Naive B cell (primary cell): Measurements from ENCODE around the gene ACSBG1. TPM values are rescaled to one million over a fixed set of nuclear protein-coding genes. Genes with fewer than 3 reads are reported as not detected.

Experiments used
- ATAC-seq, 2 donors: fragments of 150-1000 bp; cut with Tn5 transposase; 2 replicates each; pipeline ENCODE4 v1.10.0; 2021; ENCODE audit warnings: low read depth in 2 of 2, mild to moderate bottlenecking in 2 of 2, moderate library complexity in 2 of 2
- DNase-seq: peaks from one replicate; pipeline ENCODE4 v3.0.0; 2022
- H3K27ac Mint-ChIP-seq, 6 donors: one replicate each; pipeline ENCODE4 v1.8.0; 2020 to 2022; ENCODE audit warnings: mild to moderate bottlenecking in 6 of 6, mixed read lengths in 6 of 6, moderate library complexity in 5 of 6, inconsistent platforms in 2 of 6
- H3K27me3 Mint-ChIP-seq, 3 donors: one replicate each; pipeline ENCODE4 v1.8.0; 2021 to 2022; ENCODE audit warnings: mixed read lengths in 3 of 3, mild to moderate bottlenecking in 1 of 3
- H3K36me3 Mint-ChIP-seq, 2 donors: one replicate each; pipeline ENCODE4 v1.8.0; 2020 to 2022; ENCODE audit warnings: mixed read lengths in 2 of 2, inconsistent platforms in 1 of 2, mild to moderate bottlenecking in 1 of 2
- H3K4me1 Mint-ChIP-seq, 3 donors: one replicate each; pipeline ENCODE4 v1.8.0; 2020 to 2022; ENCODE audit warnings: mixed read lengths in 3 of 3, inconsistent platforms in 1 of 3, mild to moderate bottlenecking in 1 of 3, moderate library complexity in 1 of 3
- H3K4me3 Mint-ChIP-seq, 8 donors: one replicate each; pipeline ENCODE4 v1.8.0; 2020 to 2022; ENCODE audit warnings: mild to moderate bottlenecking in 8 of 8, mixed read lengths in 8 of 8, moderate library complexity in 8 of 8, inconsistent platforms in 2 of 8
- H3K9me3 Mint-ChIP-seq, 7 donors: one replicate each; pipeline ENCODE4 v1.8.0; 2020 to 2022; ENCODE audit warnings: mixed read lengths in 7 of 7, mild to moderate bottlenecking in 5 of 7, inconsistent platforms in 2 of 7, moderate library complexity in 1 of 7
- polyA plus RNA-seq, 6 donors: library from polyadenylated mRNA; unstranded; fragments of 300-500 nt; fragmentation: Illumina TruSeq; gene quantifications; one replicate each; pipeline ENCODE4 v1.2.3, GENCODE V29; 2021; ENCODE audit warnings: low read depth in 6 of 6

Gene ACSBG1
- polyA plus RNA-seq, 6 donors from 2014 or later = 0.06 to 0.17 (median 0.15) TPM; not detected in 3

DNA sequence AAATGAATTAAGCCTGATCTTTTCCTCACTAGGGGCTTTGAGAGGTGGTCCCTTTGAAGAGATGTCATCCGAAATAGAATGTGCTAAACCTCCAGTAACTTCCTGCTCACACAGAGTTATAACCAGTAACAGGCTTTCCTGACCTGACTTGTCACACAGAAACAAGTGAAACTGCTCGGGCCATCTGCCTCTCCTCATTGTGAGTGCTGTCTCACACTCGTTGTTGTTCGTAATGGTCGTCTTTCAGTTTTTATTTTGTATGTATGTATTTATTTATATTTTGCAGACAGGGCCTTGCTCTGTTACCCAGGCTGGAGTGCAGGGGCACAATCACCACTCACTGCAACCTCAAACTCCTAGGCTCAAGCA is 24.0 kb downstream of the ACSBG1 start:
- ATAC-seq = no peak
- Mint-ChIP-seq H3K36me3 (no peaks in the 10 kb centered on the region), H3K27me3 (peaks cover 8 to 38% (median 29%) of the 10 kb centered on the region in 3 donors), H3K4me3 (no peak overlapping the region), H3K4me1 (no peaks in the 10 kb centered on the region), H3K27ac (no peak overlapping the region), H3K9me3 (no peaks in the 10 kb centered on the region)
- no peak for DNase-seq

DNA sequence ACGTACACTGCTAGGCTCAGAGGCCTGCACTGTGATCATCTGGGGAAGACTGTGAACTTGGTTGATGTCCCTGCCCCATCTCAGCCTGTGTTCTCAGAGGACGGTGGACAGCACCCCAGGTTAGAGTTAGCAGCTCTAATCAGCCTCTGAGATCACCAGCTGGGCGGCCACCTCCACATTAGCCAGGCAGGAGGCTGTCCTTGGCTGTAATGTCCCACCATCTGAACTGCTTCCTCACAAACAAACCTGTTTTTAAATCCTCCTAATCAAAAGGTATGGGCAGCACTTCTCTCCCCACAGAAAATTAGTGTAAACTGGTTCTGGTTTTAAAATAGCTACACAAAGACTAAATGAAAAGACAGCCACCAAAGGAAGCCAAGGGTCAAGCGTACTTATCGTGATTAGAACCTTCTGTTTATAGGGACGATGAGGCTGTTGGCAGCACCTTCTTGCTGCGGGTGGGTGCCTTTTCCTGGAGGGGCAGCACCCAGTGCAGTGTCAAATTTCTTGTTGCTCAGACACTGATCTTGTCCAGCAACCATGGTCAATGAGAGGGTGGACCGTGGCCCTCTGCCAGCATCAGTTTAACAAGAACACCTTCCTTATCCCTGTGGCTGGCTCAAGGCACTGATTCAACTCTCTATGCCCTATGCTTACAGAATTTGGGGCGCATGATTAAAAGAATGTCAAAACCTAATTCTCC is 24.6 kb downstream of the ACSBG1 start:
- no peaks in the 10 kb centered on the region for H3K36me3 Mint-ChIP-seq
- DNase-seq (no peak), ATAC-seq (no peak)
- no peak overlapping the region for H3K4me3 Mint-ChIP-seq
- no peaks in the 10 kb centered on the region for H3K9me3 Mint-ChIP-seq
- peaks cover 8 to 32% (median 24%) of the 10 kb centered on the region in 3 donors for H3K27me3 Mint-ChIP-seq
- no peaks in the 10 kb centered on the region for H3K4me1 Mint-ChIP-seq
- no peak overlapping the region for H3K27ac Mint-ChIP-seq

DNA sequence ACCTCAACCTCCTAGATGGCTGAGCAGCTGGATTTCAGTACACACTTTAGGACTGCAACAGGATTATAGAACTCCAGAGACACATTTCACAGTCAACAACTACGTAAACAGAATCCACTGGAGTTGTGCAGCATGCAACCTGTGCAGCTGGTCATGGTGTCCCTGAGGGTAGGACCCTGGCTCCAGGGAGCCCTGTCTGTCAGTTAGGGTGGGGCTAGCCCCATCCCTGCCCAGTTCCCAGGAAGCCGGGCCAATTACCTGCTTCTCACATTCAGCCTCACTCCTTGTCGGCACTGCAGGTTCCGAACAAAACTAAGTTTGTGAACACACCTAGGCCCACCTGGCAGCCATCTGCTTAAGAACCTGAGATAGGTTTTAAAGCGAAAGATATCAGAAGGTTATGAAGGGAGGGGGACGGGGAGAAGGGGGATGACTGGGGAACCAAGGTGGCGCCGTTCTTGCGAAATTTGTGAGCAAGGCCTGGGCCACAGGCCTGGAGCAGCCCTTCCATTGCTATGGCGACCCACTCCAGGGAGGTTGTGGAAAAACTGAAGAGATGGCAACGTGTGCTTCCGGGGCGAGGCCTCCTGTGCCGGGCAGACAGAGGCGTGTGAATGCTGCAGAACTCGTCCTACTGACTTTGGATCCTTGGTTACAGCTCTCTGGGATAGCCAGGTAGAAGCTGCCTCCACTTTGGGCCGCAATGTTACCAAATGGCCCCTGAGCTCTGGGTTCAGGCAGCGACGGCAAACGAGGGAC is 25.3 kb downstream of the ACSBG1 start:
- Mint-ChIP-seq H3K4me3 (no peak overlapping the region), H3K36me3 (no peaks in the 10 kb centered on the region), H3K27me3 (peaks cover 8 to 29% (median 22%) of the 10 kb centered on the region in 3 donors), H3K4me1 (no peaks in the 10 kb centered on the region), H3K9me3 (no peaks in the 10 kb centered on the region), H3K27ac (no peak overlapping the region)
- ATAC-seq (no peak), DNase-seq (no peak)

DNA sequence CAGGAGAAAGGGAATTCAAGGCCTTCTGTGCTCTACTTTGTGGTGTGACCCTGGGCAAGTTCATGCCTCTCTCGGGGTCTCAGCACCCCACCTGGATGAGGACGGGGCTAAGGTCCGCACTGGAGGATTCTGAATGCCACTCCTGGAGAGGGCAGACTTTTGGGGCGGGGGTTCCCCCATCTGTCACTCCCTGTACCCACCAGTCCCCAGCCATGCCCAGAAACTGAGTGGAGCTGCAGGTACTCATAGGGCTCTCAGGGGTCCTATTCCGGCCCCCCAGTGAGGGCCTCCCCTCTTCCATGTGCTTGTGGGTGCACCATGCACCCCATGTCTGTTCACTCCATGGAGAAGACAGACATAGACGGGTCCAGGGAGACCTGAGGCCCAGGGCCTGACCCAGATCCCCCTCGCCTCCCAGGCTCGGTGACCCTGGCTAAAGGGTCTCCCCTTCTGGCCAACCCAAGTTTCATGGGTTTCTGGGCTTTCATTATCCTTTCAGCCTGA is 26.0 kb downstream of the ACSBG1 start:
- H3K4me1 Mint-ChIP-seq = no peaks in the 10 kb centered on the region
- ATAC-seq = no peak
- peaks cover 8 to 27% (median 23%) of the 10 kb centered on the region in 3 donors for H3K27me3 Mint-ChIP-seq
- DNase-seq = no peak
- no peaks in the 10 kb centered on the region for H3K9me3 Mint-ChIP-seq
- H3K27ac Mint-ChIP-seq = no peak overlapping the region
- no peaks in the 10 kb centered on the region for H3K36me3 Mint-ChIP-seq
- no peak overlapping the region for H3K4me3 Mint-ChIP-seq

DNA sequence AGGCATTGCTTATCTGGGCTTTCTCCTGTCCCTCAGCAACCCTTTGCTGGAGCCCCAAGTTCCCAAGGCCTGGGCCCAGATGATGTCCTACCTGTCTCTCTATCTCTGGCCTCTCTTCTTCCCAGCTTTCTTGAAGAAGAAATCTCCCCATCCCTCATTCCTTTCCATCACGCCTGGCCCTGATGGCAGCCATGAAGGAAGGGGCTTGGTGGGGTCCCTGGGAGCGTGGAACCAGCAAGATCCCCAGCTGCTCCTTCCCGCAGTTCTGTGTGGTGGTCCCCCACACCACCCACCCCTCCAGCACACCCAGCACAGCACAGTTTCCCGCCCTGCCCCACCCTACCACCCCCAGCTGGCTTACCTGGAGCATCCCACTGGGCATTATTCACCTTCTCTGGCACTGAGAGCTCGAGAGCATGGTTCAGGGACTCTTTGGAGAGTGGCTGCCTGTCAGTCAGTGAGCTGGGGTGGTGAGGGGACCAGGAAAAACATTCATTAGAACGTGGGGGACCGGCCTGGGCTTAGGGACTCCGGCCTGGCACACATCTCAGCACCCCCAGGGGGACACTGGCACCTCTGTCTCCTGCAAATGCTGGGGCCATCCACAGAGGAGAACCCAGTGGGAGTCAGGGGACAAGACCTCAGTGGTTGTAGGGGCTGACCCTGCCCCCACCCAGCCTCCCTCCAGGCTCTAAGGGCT is 26.6 kb downstream of the ACSBG1 start:
- no peaks in the 10 kb centered on the region for H3K4me1 Mint-ChIP-seq
- ATAC-seq (no peak), DNase-seq (no peak)
- no peak overlapping the region for H3K27ac Mint-ChIP-seq
- H3K27me3 Mint-ChIP-seq = peaks cover 5 to 25% (median 21%) of the 10 kb centered on the region in 3 donors
- no peaks in the 10 kb centered on the region for H3K9me3 Mint-ChIP-seq
- H3K4me3 Mint-ChIP-seq = no peak overlapping the region
- no peaks in the 10 kb centered on the region for H3K36me3 Mint-ChIP-seq

DNA sequence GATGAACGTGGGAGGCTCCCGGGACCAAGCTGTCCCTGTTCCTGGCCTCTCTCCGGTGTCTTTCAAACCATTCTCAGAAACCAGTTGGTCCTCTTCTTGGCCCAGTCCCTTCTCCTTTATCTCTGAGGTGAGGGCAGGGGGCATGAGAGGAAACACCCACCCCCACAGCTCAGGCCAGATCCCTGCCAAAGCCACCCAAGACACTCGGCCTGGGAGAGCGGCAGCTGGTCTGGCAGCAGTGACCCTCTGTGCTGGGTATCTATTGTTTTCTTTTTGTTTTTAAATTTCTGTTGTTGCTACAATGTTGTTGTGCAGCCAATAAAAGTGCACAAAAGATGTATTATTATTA is 27.3 kb downstream of the ACSBG1 start:
- no peak for ATAC-seq
- no peaks in the 10 kb centered on the region for H3K9me3 Mint-ChIP-seq
- H3K36me3 Mint-ChIP-seq = no peaks in the 10 kb centered on the region
- peaks cover 5 to 25% (median 14%) of the 10 kb centered on the region in 3 donors for H3K27me3 Mint-ChIP-seq
- H3K4me1 Mint-ChIP-seq = no peaks in the 10 kb centered on the region
- no peak overlapping the region for H3K4me3 Mint-ChIP-seq
- no peak overlapping the region for H3K27ac Mint-ChIP-seq
- no peak for DNase-seq

DNA sequence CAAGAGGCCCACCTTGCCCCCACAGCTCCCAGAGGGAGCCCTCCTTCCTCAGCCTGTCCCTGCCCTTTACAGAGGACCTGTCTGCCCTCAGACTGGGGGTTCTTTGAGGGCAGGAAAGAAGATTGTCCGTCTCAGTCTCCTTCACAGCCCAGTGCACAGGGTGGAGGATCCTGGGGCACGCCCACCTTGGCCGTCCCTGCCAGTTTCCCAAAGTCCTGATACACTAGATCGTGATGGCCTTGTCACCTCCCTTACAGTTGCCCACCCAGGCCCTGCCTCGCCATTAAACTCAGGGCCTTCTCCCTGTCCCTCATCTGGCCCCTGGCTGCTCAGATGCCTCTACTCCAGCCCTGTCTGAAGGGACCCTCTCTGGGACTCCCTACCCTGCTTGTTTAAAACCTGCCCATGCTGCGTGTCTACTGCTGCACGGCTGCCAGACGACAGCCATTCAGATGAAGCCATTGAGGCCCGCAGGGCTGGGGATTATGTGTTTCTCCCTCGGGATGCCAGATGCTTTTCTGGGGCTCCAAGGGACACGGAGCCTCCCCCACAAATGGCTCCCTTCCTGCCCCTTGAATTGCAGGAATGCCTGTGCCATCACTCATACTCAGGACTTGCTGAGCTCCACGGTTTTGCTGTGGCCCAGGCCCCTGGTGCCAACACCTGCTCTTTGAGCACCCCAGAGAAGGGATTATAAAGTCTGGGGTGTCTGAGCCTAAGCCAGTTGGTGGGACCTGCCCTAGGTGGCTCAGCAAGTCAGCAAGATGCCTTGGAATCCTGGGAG is 27.8 kb downstream of the ACSBG1 start:
- no peak overlapping the region for H3K4me3 Mint-ChIP-seq
- peak overlapping the region in 2 of 6 donors; percentile 24 to 44 for H3K27ac Mint-ChIP-seq
- no peak for DNase-seq
- no peak for ATAC-seq
- H3K27me3 Mint-ChIP-seq = peaks cover 5 to 19% (median 8%) of the 10 kb centered on the region in 3 donors
- H3K9me3 Mint-ChIP-seq = no peaks in the 10 kb centered on the region
- H3K4me1 Mint-ChIP-seq = no peaks in the 10 kb centered on the region
- no peaks in the 10 kb centered on the region for H3K36me3 Mint-ChIP-seq

DNA sequence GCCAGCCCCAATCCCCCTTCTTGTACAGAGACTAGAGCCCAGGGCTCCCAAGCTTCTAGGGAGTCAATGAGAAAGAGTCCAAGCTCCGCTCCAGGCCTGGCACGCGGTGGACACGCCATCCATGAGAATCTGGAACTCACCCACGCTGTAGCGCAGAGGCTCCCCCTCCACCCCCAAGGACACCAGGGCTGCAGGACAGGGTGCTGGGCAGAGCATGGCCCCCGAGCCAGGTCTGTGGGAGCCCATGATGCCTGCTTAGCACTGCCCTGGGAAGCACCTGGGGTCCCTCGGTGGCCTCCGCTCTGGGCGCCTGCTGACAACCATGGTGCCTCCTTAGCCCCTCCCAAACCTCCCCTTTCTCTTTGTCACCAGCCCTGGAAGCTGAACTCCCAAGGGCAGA is 28.5 kb downstream of the ACSBG1 start:
- no peak overlapping the region for H3K4me3 Mint-ChIP-seq
- no peak for DNase-seq

DNA sequence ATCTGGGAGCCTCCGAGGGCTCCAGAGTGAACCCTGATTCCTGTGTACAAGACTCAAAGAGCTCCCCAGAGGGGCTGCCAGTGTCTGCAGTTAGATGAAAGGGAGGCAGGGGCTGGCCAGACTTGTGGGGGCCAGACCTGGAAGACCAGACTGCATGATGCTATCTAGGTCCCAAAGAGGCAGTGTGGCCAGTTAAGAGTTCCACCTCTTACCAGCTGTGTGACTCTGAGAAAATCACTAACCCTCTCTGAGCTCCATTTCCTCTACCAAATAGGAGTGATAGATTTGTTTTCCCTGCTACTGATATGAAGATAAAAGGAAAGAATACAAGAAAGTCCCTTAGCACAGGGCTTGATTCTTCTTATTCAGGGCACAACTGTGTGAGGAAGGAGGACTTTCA is 29.0 kb downstream of the ACSBG1 start:
- Mint-ChIP-seq H3K27ac (no peak overlapping the region), H3K9me3 (no peaks in the 10 kb centered on the region), H3K4me1 (no peaks in the 10 kb centered on the region), H3K36me3 (no peaks in the 10 kb centered on the region), H3K27me3 (peaks cover 0 to 17% (median 14%) of the 10 kb centered on the region in 3 donors), H3K4me3 (no peak overlapping the region)
- no peak for ATAC-seq
- DNase-seq = no peak

More for the DNA sequence above, 28.5 kb downstream of the ACSBG1 start:
- H3K4me1 Mint-ChIP-seq = no peaks in the 10 kb centered on the region
- peak overlapping the region in 1 of 6 donors; percentile 44 for H3K27ac Mint-ChIP-seq
- H3K36me3 Mint-ChIP-seq = no peaks in the 10 kb centered on the region
- no peak for ATAC-seq
- H3K27me3 Mint-ChIP-seq = peaks cover 0 to 17% (median 10%) of the 10 kb centered on the region in 3 donors
- H3K9me3 Mint-ChIP-seq = no peaks in the 10 kb centered on the region

DNA sequence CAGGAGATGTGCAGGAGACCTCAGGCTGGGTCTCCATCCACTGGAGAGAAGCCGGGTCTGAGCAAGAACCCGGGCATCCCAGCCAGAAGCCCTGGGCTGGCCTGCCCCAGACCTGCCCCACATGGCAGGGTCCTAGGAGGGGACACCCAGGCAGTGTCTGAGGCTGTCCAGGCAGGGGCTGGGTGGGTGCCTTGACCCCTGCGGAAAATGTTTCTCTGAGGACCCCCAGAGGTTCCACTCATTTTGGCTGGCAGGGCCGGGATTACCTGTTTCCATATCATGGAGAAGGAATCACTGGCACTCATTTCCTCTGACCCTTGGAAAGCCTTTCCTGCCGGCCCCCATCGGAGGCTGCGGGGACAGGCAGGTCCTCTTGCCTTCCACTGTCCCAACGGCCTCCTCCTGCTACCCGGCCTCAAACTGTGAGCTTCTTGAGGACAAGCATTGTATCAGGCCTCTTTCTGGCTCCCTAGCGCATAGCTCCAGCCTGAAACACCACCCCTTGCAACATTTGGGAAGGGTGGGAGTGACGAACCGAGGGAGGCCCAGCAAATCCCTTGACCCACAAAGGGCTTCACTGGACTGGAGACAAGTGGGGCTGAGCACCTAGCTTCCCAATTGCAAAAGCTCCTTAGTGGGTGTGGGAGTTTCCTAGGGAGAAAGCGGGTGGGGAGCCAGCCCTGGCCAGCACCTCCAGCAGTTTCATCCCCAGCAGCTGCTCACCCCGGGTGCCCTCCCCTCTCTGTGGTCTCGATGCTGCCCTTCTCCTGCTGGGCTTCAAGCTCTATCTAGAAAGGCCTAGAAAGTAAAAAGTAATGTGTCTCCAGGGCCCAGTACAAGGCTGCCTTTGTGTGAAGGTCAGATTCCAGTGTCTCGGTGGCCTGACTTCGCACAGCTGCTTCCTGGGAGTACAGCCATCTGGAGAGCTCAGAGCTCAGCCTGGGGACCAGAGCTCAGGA is 29.7 kb downstream of the ACSBG1 start:
- Mint-ChIP-seq H3K36me3 (no peaks in the 10 kb centered on the region), H3K4me3 (no peak overlapping the region), H3K4me1 (no peaks in the 10 kb centered on the region), H3K27me3 (peaks cover 0 to 17% (median 14%) of the 10 kb centered on the region in 3 donors), H3K27ac (no peak overlapping the region), H3K9me3 (no peaks in the 10 kb centered on the region)
- no peak for ATAC-seq
- DNase-seq = no peak

DNA sequence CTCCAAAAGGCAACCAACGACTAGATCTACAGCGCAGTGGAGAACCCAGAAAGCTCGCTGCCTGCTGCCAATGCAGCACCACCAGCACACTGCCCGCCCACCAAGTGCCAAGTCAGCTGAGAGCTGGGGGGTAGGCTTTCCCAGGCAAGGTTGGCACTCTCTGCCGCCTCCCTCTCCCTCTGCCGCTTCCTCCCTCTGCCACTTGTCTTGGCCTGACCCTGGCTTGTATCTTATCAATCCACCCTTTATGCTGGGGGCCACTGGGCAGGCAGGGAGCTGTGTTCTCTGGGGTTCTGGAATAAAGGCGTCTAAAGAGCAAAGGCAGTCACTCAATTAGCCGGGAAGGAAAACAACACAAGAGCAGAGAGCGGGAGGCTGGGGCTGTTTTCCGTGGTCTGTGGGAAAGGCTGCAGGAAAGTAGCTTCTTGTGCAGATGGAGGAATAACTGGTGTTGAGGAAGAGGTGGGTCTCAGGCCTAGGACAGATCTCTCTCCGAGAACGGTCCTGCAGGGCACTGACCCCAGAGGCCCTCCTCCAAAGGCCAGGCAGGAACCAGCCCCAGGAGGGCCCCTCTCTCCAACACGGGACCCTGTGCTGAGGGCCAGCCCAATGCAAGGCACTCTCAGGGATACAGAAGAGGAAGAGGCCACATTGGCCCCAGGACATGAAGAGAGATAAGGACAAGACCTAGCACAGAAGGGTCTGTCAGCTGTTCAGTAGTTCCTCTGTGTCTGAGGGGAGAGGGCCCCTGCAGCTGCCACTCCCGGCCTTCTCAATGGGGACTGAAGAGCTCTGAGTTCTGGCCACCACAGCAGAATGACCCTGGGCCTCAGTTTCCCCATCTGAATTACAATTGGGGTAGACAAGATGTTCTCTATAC is 30.8 kb downstream of the ACSBG1 start:
- H3K4me1 Mint-ChIP-seq = no peaks in the 10 kb centered on the region

More for the DNA sequence above, 30.8 kb downstream of the ACSBG1 start:
- no peak for ATAC-seq
- Mint-ChIP-seq H3K4me3 (peak overlapping the region in 1 of 8 donors; percentile 6), H3K27ac (no peak overlapping the region), H3K27me3 (peaks cover 0 to 17% (median 14%) of the 10 kb centered on the region in 3 donors), H3K36me3 (no peaks in the 10 kb centered on the region), H3K9me3 (no peaks in the 10 kb centered on the region)
- DNase-seq = no peak
